ENCODE data around the gene HHATL.

HHATL gene

DNA sequence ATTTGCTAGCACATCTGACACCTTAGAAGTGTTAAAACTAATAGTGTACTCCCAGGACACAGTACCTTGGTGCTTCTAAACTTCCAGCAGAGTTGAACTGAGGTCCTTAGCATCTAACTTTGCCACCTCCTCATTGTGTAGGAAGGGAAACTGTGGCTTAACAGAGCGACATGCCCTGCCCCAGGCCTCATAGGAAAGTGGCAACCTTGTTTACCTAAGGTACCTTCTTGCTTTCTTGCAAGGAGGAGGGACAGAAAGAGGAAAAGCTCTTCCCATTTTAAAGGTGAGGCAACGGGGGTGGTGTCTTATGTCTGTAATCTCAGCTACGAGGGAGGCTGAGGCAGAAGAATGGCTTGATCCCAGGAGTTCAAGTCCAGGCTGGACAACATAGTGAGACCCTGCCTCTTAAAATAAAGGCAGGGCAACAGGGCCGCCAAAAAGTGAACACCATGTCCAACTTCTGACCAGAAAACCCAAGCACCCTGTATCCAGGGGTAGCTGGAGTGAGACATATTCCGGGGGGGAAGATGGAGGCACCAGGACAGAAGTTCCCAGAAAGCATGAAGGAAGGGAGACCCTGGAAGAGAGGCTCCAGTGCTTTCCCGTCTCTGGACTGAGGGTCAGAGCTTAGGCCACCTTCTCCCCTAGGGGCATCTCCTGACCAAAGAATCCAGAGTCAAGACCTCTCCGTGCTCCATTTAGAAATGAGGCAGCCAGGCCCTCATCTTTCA, 17.8 kb downstream of the HHATL start:
- no peak for DNase-seq (ENCODE audit: low read depth)

DNA sequence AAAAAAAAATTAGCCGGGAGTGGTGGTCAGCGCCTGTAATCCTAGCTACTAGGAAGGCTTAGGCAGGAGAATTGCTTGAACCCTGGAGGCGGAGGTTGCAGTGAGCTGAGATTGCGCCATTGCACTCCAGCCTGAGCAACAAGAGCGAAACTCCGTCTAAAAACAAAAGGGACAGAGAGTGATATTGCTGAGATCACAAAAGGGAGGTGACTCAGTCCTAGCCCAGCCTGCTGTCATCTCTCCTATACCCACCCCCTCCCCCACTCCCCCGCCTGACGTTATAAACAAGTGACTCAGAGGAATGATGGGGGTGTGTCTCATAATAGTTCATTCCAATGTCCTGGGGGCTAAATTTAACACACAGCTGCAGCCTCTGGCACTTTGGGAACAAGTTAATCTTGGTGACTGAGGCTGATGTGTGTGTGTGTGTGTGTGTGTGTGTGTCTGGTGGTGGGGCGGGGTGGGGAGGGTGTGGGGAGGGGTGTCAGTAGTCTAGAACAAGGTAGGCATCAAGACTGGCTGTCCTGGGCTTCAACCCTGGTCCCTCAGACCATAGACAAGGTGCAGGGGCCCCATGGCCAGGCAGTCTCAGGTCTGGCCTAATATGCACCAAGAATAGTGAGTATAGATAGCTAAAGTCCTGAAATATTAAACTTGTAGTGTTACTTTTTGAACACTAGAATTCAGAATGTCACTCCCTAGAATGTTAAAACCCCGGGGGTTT, 18.6 kb downstream of the HHATL start:
- no peak for DNase-seq (ENCODE audit: low read depth)

DNA sequence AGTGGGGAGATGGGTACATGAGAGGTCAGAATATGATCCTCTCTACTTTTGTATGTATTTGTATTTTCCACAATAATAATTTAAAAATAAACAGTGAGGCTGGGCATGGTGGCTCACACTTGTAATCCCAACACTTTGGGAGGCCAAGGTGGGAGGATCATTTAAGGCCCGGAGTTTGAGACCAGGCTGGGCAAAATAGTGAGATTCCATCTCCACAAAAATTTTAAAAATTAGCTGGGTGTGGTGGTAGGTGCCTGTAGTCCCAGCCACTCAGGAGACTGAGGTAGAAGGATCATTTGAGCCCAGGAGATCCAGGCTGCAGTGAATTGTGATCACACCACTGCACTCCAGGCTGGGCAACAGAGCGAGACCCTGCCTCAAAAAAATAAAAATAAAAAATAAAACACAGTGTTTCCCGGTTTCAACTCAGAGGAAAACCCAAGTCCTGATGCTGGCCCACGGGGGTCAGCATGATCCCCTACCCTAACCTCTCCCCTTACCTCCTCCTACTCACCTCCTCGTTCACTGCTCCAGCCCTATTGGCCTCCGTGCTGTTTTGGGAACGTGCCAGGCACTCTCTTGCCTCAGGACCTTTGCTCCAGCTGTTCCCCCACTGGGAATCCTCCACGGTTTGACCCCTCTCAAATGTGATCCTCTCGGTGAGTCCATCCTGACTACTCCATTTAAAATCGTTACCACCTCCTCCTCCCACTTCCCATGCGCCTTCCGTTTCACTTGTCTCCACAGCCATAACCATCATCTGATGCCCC, 20.1 kb downstream of the HHATL start:
- no peak for DNase-seq (ENCODE audit: low read depth)

DNA sequence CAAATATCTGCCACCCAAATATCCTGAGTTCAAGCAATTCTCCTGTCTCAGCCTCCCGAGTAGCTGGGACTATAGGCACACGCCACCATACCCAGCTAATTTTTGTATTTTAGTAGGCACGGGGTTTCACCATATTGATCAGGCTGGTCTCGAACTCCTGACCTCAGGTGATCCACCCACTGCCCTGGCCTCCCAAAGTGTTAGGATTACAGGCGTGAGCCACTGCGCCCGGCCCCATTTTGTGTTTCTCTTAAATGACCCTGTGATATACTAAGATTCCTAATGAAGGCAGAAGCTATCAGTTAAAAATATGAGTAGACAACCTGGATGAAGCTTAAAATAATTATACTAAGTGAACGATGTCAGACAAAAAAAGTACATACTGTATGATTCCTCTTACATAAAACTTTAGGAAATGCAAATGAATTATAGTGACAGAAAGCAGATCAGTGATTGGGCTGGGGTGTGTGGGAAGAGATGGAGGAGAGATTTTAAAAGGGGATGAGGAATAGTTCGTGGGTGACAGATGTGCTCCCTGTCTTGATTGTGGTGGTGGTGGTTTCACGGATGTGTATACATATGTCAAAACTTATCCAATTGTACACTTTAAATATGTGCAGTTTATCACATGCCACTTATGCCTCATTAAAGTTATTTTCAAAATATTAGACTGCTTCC, 21.1 kb downstream of the HHATL start:
- DNase-seq (ENCODE audit: low read depth) = no peak

DNA sequence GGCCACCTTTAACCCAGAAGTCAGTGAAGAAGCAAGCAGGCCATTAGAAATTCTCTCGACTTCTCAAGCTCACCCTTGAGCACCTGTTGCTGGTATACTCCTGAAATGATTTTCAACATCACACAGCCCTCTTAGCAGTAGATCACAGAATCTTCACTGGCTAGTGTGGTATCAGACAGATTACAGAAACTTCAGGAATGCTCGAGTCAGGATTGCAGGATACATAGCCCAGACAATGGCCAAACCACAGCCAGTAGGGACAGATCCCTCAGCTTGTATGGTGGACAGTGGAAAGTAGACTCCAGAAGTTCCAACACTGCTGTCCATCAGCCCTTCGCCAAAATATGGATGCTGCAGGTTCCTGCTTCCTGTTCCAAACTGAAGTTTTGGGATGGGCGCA, 21.8 kb downstream of the HHATL start:
- DNase-seq (ENCODE audit: low read depth) = no peak

DNA sequence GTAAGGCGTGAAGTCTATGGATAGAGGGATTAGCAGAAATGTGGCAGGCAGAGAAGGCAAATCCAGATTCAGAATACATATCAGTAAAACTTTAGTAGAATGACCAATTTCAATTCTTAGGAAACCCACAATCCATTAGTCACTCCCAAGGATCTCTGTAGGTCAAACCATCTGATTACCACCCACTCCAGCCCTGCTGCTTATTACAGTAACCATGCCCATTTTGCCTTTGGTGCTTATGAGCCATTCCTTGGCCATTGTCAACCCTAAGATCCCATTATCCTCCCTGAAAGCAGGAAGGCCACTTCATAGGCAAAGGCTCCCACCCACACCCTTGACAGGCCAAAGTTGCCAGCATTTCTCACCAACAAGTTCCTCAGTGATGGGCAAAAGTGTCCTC, 22.3 kb downstream of the HHATL start:
- no peak for DNase-seq (ENCODE audit: low read depth)

DNA sequence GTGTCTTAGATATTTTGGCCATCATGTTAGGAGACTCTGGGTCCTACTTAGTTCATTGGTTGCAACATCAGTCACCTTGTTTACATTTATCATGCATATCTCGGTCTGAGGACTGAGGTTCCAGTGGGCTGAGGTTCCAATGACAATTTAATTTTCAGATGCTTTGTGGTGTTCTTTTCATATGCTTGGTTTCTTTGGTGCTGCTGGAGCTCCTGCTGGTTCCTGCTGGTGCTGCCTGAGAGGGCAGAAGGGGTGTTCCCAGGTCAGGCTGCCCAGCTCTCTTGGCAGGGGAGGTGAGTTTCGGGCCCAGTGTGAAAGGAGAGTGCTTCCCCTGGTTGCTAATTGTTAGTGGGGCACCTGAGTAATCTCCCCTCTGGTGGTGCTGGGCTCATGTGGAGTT, 24.2 kb downstream of the HHATL start:
- no peak for DNase-seq (ENCODE audit: low read depth)

DNA sequence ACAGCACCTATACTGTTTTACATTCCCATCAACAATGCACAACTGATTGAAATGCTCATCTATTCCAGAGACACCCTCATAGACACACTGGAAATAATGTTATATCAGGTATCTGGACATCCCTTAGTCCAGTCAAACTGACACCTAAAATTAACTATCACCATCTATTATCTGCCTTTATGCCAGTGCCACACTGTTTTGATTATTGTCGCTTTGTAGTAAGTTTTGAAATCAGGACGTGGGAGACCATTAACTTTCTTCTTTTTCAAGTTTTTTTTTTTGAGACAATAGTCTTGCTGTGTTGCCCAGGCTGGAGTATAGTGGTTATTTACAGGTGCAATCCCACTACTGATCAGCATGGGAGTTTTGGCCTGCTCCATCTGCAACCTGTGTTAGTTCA, 26.7 kb downstream of the HHATL start:
- no peak for DNase-seq (ENCODE audit: low read depth)

DNA sequence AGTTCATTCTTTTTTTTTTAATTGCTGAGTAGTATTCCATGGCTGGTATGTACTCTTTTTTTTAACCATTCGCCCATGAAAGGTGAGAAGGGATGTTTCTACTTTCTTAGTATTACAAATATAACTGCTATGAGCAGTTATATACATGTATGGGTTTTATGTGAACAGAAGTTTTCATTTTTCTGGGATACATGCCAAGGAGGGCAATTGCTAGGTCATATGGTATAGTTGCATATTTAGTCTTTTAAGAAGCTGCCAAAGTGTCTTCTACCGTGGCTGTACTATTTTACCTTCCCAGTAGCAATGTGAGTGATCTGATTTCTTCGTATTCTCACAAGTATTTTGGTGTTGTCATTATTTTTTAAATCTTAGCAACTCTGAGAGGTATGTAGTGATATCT, 28.5 kb downstream of the HHATL start:
- no peak for DNase-seq (ENCODE audit: low read depth)

DNA sequence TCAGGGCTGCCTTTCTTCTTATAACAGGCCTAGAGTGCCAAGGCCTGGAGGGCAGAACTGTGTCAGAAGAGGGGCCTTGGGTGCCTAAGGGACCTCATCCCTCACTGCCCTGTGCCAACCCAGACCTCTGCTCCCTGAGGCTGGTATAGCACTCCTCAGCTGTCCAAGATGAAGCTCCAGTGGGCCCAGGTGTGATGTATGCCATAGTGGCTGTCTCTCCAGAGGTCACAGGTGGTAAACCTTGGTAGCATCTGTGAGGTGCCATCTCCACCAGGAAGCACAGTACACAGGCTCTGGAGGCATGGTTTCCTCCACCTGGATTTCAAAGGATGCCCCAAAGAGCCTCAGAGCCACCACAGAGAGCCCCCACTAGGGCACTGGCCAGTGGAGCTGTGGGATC, 29.5 kb downstream of the HHATL start:
- no peak for DNase-seq (ENCODE audit: low read depth)

DNA sequence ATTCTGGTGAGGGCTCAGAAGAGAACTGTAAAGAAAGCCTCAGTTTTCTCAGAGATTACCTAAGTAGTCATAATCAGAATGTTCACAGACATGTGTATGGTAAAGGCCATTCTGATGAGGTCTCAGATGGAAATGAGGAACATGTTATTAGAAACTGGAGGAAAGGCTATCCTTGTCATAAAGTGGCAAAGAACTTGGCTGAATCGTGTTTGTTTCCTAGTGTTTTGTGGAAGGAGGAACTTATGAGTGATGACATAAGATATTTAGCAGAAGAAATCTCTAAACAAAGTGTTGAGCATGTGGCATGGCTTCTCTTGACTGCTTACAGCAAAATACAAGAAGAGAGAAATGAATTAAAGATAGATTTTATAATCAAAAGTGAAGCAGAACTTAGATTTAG, 30.1 kb downstream of the HHATL start:
- DNase-seq (ENCODE audit: low read depth) = no peak

DNA sequence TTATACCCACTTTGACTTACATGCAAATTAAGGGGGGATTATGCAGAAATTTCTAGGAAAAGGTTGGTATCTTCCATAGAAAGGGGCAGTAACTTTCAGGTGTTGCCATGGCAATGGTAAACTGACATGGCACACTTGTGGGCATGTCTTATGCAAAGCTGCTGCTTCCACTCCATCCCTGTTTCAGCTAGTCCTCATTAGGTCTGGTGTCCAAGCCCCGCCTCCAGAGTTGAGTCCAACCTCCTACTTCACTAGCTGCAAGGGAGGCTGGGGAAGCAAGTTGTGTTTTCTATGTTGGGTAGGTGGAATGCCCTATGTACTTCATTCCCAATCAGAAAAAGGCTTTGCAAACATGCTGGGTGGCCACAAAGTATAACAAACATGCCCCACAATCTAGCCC, 31.9 kb downstream of the HHATL start:
- DNase-seq (ENCODE audit: low read depth) = no peak

DNA sequence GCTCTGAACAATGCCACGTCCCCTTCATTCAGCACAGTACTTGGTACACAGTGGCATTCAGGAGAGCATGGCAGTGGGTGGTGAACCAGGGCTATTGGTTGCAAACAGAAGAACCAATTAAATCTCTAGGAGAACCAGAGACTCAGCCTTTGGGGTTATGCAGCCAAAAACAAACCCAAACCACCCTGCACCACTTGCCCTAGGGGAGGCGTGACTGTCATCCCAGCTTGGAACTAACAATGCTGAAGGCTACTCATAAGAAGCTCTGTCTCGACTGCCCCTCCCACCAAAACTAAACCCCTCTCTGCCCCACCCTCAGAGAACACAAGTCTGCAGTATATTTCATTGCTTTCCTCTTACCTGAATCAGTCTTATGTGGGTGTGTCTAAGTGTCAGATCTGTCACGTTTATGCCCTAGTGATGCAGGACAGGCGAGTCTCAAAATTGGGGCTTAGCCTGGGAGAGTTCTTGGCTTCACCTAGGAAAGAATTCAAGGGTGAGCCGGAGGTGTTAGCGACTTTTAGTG, 32.5 kb downstream of the HHATL start:
- no peak for DNase-seq (ENCODE audit: low read depth)

DNA sequence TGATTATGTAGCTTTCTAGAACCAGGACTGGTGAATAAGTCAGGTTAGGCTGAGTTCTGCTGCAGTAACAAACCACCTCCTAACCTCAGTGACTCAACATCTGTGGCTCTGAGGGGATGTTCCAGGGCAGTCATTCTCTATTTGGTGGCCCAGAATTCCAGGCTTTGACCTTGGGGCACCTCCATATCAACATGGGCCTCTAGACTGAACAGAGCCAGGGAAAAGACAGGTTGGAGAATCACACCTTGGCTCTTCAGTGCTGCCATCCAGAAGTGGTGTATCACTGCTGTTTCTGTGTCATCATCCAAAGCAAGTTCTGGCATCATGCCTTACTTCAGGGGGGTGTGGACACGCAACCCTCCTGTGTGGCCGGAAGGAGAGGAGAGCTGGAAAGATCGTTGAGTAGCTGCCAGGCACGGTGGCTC, 33.8 kb downstream of the HHATL start:
- no peak for DNase-seq (ENCODE audit: low read depth)

DNA sequence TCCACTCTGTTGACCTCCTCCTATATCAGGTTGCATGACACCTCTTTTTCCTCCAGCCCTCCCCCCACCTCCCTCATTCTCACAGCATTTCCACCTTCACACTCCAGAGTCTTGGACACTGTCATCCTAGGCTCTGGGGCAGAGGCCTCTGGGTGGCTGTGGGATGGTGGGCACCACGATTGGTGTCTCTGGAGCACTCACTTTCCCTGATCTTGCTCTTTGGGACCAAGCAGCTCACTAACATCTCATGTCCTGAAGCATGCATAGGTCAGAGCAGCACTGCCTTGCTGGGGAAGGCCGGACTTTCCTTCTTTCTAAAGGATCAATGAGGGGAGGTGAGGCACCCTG, 34.2 kb downstream of the HHATL start:
- no peak for DNase-seq (ENCODE audit: low read depth)

DNA sequence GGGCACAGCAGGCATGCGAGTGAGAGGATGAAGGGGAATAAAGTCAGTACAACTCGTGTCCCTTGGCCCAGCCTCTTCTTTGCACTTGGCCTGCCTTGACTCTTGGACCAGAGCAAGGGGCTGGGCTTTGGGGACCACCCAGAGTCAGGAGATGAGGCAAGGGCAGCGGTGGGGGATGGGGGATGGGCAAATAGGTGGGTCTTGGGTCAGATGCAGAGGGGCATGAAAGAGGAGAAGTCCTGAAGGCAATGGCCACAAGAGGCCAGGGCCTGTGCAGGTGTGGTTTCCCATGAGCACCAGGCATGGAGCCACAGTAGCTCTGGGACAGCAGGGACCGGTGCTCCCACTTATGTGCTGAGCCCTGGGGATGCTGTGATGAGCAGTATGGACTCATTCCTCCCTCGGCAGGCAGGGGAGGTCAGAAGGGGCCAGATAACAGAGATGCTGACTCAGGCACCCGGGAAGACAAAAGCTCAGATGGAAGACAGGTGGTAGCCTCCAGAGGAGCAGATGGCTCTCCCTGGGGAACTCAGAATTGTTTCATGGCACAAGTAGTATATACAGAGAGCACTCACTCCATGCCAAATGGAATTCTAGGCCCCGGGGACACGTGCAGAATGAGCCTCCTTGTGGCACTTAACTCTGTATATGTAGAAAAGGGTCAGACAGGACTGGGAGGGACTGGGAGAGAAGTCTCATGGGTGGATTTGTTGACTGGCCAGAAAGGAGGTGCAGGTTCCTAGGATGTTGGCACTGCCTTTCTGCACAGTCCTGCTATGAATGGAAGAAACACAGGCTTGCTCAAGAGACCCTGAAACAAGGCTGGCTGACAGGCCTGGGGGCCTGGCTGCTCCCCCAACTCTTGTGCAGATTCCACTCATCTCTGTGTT, 34.8 kb downstream of the HHATL start:
- no peak for DNase-seq (ENCODE audit: low read depth)

DNA sequence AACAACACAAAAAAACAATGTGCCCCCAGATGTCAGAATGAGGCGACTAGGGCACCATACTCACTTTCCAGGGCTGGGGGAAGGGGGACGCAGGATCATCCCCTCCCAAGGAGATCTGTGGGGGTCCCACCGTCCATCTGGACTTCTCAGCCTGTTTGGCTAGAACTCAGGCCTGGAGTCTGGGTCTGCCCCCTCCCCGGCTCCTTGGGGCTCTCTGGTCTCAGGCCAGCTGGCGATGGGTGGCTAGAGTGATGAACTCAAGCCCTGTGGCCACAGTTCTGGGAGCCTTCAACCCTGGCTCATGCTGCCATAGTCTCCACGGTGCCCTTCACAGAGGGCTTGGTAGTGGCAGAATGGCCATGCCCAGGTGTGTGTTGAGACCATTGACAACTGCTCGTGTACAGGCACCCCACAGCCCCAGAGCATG, 35.5 kb downstream of the HHATL start:
- DNase-seq (ENCODE audit: low read depth) = no peak

DNA sequence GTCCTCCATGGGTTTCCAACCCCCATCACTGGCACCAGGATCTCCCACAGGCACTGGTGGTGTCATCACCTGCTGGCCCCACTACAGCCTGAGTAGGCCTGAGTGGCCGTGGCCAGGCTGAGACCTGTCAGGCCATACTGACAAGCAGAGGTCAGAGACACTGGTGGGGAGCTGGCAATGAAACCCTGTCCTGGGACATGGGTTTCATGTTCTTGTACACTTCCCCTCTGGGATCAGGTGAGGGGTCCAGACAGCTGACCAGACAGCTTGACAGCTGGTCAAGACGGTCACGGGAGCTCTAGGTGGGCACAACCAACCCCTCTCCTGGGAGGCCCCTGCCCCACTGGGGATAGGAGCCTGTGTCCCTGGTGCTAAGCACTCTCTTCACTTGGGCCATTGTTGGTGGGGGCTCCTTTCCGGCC, 36.0 kb downstream of the HHATL start:
- no peak for DNase-seq (ENCODE audit: low read depth)

DNA sequence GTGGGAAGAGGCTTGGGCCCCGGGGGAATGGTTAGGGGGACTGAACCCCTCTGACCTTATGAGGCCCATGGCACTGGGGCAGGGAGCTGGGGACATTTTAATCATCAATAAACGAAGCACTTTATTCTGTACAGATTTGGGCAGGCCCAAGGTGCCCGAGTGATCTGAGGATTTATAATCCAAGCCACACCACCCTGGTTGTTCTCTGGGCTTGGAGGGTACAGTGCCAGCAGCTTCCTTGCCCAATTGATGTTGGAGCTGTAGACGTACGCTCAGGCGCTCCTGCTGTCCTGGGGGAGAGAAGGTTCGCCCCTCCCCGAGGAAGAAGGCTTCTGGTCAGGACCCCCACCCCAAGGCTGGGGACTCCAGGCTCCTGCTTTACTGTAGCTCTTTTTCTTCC, 36.6 kb downstream of the HHATL start:
- no peak for DNase-seq (ENCODE audit: low read depth)

DNA sequence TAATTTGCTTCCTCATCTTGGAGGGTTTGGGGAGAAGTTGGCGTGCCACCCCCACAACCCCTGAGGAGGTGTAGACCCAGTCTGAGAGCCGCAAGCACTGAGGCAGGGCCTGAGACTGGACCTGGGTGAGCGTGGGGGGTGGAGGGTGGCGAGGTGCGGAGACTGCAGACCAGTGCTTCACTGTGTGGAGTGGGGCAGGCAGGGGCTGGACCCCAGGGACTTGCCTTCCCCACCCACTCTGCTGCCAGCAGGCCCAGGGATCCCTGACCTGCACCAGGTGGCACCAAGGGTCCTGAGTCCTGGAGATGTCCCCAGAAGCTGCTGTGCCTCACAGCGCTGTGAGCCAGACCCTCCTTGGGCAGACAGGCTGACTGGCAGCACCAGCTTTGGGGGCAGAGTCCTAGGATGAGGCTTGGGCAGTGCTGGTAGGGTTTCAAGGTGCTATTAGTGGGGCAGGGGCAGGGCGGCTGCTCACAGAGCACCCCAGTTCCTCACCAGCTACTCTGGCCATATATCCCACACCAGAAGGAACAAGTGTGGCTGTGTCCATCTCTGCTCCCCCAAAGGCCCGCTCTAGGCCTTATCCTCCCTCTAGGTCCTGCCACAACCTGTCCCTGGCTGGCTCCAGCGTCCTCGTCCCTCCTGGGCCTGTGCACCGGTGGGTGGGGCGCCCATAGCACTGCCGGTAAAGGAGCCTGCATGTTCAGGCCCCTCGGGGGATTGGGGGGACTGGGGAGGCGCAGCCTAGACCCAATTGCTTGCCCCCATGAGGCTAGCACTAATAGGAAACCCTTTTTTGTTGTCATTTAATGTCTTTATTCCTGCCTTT, 37.3 kb downstream of the HHATL start:
- DNase-seq (ENCODE audit: low read depth) = no peak

All from stimulated activated CD8-positive, alpha-beta memory T cell treated with anti-CD3 and anti-CD28 coated beads, Interleukin-7, amount 100 ng/mL, for 24 hours (primary cell).